Suppressor macrophage treated with lipopolysaccharide for 4 hours (primary cell): ENCODE measurements around the gene PHLDA2.
"Not testable (repeated sequence)": the region's sequence is repeated elsewhere in the genome, so short reads cannot be mapped to it uniquely, and the experiment has no call there.

Source experiments
- DNase-seq: peaks from one replicate; pipeline ENCODE4 v3.0.0-alpha.2; 2020

Gene PHLDA2

GRCh38 chr11:2914455-2915195, 14.6 kb downstream of the PHLDA2 start:
- no peak for DNase-seq

DNA sequence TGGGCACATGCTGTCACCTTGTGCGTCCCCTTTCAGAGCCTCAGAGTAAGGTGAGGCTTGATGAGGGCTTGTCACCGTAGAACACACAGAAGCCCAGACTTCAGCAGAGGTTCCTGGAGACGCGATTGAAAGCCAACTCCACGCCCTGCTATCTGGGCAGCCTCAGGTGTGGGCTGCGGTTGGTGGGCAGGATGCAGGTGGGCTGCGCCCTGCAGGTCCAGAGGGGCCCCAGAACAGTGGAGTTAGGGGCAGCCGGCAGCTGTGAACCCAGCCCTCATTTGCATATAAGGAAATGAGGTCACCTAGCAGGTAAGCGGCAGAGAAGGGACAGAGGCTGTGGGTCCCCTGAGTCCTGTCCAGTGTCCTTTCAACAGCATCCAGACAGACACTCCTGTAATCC, 15.4 kb downstream of the PHLDA2 start:
- DNase-seq = no peak

GRCh38 chr11:2913019-2913431, 16.2 kb downstream of the PHLDA2 start:
- no peak for DNase-seq

DNA sequence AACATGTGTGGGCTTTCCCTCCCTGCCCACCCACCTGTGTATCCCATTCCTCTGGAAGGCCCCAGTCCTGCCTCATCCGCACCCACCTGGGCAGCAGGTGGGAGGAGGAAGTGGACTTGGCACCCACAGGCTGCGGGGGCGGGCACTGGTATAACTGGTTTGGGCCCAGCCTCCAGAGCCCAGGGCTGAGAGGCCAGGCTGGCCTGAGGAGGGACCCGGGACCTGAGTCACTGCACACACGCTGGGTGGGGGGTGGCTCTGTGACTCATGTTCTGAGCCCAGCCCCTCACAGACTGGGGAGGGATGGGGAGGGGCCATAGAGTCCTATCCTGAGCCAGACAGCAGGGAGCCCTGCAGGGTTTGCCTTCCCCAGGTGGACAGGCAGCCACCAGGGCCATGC, 16.7 kb downstream of the PHLDA2 start:
- no peak for DNase-seq

- no peak for DNase-seq
These were observed 17.3 kb downstream of the PHLDA2 start for GRCh38 chr11:2911785-2912391.

DNA sequence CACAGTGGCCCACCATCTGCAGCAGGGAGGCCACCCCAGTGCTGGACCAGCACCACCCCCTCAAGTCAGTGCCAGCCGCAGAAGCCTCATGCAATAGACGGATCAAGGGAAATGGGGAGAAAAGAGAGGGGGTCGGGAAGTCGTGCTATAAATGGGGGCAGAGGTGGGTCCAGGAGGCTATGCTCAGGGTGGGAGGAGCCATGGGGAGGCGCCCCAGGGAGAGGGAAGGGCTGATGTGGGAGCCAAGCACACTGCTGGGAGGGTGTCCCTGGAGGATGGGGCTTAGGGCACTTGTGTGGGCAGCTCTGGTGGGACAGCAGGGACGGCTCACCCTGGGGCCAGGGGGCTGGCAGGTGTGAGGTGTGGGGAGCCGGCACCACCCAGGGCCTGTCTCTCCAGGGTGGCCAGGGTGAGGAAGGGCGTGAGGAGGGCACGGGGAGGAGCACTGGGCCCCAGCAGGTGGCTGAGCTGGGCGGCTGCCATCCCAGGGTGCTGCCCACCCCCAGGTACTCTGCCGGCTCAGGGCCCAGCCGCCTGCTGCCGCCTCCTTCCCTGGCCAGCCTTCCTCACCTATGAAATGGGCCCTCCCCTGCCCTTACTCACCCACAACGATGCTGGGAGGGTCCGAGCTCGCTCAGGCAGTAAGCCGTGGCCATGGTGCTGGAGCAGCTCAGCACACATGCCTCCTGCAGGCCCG, 18.0 kb downstream of the PHLDA2 start:
- DNase-seq = no peak

DNA sequence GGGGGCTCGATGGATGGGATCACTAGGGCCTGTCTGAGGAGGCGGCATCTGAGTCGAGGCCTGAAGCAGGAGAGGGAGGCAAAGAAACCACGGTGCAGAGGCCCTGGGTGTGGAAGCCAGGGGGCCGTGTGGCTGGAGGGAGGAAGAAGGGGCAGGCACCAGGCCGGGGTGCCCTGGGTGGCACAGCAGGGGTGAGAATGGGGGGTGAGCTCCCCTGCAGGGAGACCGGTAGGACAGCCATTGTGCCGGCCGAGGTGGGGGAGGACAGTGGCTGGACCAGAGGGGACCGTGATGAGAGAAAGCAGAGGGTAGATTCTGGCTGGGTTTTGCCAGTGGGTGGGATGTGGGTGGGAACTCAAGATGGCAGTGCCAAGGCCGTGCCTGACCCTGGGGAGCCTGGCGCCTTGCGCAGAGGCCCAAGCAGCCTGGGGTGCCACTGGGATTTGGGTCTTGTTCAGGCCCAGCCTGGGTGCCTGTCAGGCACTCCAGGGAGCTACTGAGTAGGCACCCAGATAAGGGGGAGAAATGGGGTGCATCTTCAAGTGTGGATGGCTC, 18.7 kb downstream of the PHLDA2 start:
- no peak for DNase-seq

DNA sequence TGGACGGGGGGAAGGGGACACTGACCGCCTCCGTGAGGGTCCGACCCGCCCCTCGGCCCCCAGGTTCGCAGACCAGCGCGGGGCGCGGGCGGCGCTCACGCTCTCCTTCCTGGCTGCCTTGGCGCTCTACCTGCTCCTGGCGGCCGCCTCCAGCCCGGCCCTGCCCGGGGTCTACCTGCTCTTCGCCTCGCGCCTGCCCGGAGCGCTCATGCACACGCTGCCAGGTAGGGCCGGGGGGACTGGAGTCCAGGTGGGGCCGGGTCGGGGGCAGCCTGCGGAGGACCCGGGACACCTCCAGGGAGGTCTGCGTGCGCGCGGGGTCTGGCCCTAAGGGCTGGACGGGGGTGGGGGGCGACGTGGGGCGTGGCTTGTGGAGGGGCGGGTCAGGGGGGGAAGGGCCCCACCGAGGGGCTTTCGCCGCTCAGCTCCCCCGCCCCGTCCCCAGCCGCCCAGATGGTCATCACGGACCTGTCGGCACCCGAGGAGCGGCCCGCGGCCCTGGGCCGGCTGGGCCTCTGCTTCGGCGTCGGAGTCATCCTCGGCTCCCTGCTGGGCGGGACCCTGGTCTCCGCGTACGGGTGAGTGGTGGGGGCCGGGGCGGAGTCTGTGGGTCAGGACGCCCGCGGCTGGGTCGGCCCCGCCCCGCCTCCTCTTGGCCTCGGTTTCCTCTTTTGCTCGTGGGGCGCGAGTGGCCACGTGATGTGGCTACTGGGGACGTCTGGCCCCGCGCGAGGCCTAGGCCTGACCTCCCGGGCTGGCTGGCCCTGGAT, 19.9 kb downstream of the PHLDA2 start:
- DNase-seq = no peak

- no peak for DNase-seq
These were observed 21.1 kb downstream of the PHLDA2 start for GRCh38 chr11:2908130-2908529.

GRCh38 chr11:2905299-2905698, 23.9 kb downstream of the PHLDA2 start:
- DNase-seq = not testable (repeated sequence)

- no peak for DNase-seq
These were observed 24.8 kb downstream of the PHLDA2 start for GRCh38 chr11:2904153-2905052.

DNA sequence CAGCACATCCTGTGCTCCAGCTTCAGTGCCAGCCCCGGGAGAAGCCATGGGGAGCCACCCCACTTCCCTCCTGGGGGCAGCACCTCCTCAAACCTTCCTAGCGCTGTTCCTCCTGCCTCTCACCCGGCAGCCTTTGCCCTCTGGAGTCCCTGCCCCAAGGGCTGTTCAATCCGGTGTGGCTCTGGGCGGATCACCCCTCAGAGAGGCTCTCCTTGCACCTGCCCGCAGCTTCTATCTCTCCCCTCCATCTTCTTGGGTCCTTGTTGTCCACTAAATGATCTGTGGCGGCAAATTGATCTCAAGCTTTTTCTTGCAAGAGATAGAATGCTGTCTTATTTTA, 25.6 kb downstream of the PHLDA2 start:
- no peak for DNase-seq

DNA sequence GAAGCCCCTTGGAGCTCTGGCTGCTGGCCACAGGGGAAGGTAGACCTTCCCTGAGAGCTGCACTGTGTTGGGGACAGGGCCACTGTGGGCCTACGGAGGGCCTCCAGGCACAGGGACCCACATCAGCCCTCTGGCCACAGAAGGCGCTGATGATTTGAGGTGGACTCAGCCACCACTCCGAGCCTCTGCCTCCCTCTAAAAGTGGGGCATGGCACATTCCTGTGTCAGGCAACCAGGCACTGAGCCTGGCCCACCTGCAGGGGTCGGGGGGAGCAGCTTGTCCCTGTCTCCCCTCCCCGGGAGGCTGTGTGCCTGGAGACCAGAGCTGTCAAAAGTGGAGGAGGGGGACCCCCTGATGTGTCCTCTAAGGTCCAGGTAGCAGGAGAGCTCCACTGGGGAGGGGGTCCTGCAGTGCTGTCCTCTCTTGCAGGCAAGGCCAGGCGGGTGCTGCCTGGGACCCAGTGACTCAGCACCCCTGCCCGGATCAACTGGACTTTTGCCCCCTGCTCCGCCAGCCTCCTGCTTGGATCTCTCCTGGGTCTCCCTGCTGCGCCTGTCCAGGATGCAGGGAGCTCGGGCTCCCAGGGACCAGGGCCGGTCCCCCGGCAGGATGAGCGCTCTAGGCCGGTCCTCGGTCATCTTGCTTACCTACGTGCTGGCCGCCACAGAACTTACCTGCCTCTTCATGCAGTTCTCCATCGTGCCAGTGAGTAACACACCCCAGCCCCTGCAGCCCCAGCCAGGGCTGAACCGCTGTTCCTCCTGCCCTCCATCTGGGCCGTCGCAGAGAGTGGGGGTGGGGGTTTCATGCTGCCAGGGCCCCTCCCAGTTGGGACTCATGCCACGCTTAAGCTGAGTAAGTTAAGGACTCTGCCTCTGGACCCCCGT, 26.2 kb downstream of the PHLDA2 start:
- DNase-seq = no peak

- peak; percentile 97 for DNase-seq
These were observed 27.1 kb downstream of the PHLDA2 start for GRCh38 chr11:2901854-2902783.

- no peak for DNase-seq
These were observed 27.9 kb downstream of the PHLDA2 start for GRCh38 chr11:2901196-2901796.

- DNase-seq = peak; percentile 65
These were observed 30.0 kb downstream of the PHLDA2 start for GRCh38 chr11:2899080-2899783.

- DNase-seq = peak; percentile 91
These were observed 30.7 kb downstream of the PHLDA2 start for GRCh38 chr11:2898366-2899079.

GRCh38 chr11:2897048-2897447, 32.2 kb downstream of the PHLDA2 start:
- DNase-seq = no peak
